COLO829 (cell line): ENCODE measurements around the gene URM1.

Experiments used
- DNase-seq: peaks from one replicate; pipeline ENCODE4 v3.0.0; 2012; ENCODE audit warnings: low spot score

URM1 gene

DNA sequence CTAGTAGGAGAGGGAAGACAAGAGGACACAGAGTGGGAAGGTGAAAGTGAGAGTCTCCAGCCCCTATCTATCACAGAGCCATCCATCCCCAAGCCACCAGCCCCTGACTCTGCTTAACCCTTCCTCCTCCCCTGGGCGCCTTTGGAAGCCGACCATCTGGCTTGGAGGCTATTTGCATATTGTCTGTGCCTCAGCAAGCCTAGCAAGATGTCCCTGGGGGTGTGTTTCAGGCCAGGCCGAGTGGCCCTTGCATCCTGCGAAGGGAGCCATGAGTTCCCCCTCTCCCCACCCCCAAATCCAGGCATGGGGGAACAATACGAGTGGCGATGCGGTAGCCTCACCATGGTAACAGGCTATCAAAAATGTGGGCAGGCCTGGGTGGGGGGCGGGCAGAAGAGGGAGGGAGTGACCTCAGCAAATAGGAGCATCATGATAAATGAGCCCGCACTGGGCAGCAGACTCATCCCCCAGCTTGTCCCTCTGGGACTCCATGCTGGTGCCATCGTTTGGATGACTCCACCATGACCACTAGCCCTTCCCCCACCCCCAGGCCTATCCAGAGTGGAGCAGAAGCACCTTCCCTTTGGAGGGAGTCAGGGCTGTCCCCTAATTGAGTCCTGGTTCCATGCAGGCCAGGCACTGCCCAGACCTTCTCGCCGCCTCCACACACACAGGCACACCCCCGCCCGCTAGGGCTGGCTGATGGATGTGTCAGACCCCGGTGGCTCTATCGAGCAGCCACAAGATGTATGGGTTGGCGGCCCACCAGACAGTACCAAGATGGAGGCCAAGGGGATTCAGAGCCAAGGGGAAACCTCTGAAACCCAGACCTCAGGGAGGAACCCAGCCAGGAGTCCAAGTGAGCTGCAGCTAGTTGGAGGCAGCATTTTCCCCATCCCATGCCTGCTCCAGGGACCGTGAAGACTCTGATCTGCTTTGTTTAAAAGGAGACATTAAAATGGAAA lies 14.6 kb downstream of the URM1 start:
- no peak for DNase-seq

DNA sequence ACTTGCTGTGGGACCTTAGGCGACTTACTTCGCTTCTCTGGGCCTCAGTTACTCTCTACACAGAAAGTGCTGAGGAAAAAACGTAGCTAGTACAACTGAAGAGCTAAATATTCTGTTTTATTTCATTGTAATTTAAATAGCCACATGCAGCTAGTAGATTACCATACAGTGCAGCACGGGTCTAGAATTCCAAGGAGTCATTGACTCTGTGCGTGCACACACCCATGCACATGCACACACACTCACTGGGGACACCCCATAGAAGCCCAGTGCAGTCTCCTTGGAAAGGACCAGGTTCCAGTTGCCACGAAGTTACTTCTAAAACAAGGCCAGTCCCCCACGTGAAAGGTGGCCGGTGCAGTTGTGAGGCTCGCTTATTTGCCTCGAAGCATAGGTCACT lies 17.0 kb downstream of the URM1 start:
- DNase-seq = no peak

DNA sequence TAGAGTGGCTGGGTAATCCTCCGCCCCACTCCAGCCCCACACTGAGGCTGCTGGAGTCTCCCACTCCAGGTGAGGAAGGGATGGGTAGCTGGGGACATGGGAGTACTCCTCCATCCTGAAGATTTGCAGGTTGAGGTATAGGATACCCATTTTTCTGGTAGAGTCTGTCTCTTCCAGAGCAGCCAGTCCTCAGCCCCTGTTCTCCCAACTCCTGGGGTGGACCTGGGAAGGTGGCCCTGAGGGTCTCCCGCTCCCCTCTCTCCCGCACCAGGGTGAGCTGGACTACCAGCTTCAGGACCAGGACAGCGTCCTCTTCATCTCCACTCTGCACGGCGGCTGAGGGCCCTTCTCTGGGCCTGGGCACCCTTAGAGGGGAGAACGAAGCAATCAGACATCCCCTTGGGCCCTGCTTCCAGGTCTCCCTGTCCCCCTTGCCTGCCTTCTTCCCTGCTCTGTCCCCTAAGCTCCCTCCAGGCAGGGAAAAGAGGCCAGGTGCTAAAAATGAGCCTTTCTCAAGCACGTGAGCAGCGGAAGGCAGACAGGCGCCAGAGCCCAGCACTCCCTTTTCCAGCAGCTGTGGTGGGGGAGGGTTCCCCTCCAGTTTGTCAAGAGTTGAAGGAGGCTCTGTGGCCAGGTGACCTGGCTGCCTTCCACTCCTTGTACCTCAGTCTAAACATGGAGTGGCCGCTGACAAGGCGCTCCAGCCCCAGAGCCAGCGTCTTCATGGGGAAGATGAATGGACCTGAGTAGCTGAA lies 18.4 kb downstream of the URM1 start:
- no peak for DNase-seq

DNA sequence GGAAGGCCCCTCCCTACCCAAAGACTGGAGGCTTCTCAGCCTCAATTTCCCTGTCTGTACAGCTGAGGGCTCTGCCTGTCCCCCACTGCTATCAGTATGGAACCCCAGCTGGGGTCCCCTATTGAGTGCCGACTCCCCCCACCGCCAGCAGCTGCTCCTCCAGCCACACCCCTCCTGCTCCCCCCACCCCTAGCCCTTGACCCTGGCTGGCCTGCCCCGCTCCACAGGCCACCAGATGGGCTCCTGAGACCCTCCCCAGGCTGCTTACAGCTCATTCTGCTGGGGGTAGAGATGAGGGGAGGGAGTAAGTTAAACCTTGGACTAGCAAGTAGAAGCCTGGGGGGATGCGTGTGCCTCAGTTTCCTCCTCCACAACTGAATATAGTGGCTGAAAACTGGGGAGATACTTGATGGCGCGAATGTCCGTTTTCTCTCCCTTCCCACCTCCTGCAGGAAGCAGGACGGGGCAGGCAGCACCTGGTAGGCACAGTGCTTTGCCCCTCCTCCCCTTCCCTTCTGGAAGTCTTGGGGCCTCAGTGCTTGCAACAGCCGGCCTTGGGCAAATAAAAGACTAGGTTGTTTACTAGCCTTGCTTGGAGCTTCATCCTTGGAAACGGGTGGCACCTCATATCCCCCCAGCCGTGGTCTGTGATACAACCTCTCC lies 19.1 kb downstream of the URM1 start:
- DNase-seq = no peak

DNA sequence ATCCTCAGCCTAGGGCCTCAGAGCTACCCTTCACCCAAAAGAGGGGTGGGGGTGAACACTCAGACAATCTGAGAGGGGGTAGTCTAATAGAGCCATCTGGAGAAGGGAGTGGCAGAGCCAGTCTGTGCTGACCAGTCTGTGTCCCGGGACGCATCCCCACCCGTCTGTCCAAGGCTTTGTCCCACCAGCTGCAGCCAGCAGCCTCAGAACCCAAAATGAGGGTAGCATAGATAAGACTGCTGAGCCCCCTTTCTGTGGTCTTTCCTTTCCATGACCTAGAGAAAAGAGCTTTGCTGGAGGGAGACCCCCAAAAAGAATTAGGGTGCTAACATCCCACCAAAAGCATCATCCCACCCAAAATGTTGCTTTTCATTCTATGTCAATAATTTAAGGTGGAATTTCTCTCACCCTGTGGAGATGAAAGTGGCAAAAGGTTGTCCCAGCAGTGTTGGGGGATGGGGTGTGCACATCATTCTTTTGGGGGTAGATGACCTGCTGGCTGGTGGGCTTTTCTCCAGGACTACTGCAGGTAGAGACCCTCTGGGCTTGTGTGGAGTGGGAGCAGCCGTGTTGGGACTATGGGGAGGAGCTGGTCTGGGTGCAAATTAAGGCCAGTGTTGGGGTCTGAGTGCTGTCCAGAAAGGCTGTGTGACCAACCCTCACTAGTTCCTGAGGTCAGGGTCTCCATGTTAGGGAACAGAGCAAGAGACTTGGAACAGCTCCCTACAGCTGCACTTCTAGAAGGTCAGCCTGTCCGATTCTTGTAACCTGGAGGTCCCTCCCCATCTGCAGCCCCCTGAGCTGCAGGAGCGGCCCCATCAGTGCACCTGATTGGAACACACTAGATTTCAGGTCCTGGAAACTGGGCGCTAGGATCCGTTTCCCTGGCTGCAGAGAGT lies 19.9 kb downstream of the URM1 start:
- no peak for DNase-seq

DNA sequence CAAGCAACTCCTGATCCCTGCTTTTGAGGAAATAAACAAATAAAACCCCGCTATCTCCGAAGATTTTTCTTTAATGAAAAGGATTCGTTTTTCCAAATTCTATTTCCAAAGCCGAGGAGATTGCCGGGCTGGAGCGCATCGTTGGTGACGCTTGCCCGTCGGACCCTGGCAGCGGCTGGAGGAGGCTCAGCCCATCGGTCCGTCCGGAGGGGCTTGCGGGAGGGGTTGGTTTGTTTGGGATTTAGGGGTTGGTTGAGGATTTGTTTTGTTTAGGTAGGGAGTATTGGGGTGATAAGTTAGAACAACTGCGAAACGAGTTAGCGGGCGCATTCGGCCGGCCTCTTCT lies 20.8 kb downstream of the URM1 start:
- no peak for DNase-seq

DNA sequence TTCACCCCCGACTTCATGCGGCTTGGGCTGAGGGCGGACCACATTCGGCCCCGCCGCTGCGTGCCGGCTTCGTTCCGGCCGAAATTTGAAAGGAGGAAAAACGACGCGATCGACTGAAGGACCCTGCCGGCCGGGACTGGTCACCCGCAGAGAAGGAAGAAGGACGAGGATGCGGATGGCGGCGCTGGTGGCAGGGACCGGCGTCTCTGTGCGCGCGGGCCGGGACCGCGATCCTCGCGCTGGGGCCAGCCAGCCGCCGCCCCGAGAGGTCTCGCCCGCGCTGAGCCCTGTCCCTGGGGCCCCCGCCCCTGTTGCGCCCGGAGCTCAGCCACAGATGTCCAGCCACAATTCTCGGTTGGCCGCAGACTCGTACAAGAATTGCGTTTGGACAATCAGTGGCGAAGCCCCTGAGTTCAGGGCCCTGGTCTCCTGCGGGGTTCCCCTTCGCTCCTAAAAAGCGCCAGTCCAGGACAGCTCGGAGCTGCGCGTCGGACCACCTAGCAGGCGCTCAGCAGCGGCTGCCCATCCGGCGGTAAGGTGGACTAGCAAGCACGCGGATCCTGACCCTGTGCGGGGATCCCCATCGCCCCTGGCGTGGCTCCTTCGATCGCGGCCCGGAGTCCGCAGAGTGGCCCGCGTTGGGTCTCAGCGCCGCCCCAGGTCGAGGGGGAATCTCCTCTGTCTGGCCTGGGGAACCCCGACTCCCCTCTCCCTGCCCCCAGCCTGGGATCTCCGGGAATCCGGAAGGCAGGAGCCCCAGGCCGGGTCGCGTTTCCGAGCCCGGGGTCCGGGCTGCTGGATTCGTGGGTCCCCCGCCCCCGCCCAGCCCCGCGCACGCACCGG lies 21.3 kb downstream of the URM1 start:
- no peak for DNase-seq

DNA sequence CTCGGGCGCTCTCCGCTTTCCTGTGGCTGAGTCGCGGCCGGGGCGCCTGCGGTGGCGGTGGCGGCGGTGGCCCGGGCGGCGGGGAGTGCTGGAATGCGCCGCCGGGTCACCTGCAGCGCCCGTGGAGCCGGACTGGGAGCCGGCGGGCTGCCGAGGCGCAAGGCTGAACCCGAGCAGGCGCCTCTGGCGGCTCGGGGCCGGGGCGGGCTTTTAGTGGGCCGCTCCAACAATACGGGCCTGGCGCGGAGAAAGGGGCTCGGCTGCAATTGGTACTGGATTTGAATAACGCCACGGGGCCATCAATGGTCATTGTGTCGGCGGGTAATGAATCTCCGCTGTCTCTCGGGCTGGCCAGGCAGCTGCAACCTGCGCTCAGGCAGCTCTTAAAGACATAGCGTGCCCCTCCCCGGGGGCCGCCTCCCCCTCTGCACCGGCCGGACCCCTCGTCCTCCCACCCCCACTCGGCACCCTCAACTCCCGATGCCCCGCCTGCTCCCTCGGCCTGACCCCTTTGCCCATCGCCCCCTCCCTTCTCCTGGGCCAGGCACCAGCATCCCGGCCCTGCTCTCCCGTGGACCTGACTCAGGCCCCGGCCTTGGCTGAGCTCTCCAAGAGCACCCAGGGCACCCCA lies 22.1 kb downstream of the URM1 start:
- no peak for DNase-seq

DNA sequence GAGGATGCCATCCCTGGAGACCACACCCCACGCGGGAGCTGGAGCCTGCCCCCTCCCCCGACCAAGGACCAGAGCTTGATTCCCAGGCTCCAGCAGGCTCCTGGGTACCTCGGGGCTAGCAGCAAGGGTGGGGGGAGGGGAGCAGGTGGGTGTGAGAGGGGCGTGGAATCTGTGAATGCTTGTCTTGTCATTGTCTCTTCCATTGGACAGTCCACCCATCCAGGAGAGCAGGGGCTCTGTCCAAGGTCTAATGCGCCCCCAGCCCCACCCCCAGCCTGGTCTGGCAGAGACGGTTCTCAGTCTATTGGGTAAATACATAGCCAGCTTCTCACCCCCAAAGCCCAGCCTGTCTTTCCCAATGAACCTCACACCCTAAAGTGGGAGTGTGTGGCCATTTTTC lies 22.8 kb downstream of the URM1 start:
- DNase-seq = no peak

DNA sequence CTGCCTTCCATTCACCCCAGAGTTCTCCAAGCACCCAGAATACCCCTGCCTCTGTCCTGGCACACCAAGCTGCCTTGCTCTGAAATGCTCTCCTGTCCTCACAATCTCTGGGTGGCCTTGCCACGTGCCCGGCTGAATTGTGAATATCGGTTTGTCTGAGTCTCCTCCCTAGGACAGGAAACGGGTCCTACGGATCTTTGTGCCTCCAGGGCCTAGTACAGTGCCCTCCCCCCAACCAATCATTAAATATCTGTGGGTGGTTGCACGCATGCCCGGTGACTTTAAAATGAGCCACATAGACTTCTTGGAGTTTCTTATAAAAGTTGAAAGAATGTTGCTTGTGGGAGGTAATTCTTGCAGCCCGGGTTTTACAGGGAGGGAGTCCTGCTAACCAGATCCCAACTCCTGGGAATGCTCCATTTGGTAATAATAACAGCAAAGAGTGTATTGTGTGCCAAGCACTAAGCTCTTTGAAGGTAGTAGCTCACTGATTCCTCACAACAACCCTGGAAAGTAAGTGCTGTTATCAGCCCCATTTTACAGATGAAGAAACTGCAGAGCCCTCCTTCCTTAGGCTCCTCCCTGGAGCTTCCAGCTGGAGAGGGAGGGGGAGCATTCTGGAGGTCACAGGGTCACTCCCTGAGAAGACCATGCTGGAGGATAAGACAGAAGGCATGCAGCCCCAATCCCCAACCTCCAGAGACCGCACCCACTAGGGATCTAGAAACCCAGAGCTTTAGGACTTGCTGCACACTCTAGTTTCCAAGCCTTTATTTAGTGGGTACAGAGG lies 23.4 kb downstream of the URM1 start:
- DNase-seq = peak; percentile 56

DNA sequence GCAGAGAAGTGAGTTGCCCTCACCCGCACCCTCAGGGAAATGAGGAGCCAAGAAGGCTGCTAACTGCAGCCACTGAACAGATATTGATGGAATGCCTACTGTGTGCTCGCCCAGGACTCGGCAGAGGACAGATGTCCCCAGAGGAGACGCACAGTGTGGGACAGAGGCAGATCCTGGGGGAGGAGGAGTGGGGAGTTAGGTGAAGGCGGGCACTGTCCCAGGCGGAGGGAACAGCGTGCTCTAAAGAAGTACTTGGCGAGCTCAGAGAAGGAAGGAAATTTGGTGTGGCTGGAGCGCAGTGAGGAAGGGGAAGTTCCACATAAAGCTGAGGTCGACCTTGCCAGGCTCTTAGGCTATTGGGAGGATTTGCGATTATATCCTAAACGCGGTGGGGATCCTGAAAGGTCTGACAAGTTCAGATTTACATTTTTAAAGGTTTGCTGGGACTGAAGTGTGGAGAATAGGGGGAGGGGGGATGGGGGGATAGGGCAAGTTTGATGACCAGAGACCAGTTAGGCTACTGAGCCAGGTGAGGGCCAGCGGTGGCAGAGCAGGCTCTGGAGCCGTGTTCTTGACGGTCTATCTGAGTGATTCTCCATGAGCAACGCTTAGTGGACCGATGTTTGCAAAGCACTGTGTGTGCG lies 25.9 kb downstream of the URM1 start:
- DNase-seq = no peak

DNA sequence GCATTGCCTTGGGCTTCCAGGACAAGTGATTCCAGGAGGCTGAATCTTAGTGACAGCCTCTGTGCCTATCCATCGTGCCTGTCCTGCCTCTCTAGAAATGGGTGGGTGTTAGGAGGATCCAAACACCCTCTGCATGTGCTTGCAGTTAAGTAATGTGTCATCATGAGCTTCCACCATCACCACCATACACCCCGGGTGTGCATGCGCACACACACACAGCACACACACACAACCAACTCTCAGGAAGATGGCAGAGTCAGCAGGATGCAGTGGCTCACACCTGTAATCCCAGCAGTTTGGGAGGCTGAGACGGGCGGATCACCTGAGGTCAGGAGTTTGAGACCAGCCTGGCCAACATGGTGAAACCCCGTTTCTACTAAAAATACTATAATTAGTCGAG lies 26.7 kb downstream of the URM1 start:
- no peak for DNase-seq

DNA sequence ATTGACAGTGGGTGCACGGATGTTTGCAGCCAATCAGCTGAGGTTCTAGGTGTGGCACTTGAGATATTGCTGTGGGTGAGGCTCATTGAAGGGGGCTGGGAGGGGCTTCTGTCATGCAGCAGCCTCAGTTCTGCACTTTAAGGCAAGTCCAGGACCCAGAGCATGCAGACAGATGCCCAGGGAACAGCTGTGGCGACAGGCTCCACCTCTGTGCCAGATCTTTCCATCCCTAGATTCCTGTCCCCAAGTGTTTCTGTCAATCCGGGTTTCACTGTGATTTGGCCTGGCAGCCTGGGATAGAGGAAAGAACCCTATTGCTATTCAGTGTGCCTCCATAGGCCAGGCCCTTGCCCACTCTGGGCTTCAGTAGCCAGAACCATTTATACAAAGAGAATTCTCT lies 28.7 kb downstream of the URM1 start:
- DNase-seq = no peak

DNA sequence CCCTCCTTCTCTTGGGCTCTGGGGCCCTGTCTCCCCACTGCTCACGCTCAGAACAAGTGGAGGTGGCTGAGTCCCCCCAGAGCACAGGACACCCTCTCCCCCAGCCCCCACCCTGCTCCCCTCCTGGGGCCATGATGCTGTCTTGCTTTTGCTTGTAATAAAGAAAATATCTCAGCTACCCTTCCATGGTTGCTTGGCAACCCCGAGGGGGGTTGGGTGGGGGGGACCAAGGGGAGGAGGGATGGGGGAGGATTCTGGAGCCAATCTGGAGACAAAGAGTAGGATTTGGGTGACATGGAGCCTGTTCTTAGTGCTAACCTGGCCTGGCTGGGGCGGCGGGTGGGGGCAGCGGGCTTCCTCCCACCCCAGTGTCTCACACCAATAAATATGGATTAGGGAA lies 33.4 kb downstream of the URM1 start:
- no peak for DNase-seq

DNA sequence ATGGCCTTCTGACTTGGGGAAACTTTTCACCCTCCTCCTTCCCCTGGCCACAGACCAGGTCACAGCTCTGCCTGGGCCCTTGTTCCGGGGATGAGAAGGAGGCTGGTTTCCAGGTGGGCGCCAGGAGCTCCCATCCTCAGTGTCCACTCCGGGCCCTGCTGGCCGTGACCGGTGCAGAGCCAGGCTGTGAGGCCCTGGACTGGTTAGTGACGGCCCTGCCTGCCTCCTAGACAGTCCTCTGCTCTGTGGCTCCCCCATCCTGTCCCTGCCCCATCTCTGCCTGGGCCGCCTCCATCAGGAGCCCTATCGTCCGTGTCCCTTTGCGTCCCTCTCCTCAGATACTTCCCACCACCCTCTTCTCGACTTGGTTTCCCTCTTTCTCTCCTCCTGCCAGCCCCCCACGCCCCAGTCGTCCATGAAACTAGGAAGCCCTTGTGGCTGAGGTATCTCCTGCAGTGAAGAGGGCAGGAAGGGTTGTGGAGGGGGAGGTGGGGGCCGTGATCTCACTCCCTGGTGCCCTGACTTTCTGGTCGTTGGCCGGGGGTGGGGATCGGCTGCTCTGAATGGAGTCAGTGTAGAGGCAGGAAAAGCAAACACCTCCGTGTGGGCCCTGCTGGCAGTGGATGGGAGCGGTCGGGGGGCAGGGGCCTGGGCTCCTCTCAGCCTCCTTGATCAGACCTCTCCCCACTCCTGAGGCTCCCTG lies 34.1 kb downstream of the URM1 start:
- DNase-seq = no peak

DNA sequence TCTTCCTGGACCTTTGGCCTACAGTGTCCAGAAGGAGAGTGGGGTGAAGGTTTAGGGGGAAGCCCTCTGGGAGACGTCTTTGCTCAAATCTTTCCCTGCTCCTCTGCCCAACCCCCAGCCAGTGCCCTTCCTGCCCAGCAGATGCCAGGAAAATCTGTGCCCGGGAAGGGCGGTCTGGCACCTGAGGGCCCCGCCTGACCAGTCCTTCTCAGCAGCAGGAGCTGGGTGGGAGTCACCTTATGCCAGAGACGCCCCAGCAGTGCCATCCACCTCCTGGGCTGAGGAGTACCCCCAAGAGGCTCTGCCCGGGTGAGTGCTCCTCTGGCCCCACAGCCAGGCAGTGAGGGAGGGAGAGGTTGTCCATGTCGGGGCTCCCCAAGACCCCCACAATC lies 34.6 kb downstream of the URM1 start:
- DNase-seq = no peak

DNA sequence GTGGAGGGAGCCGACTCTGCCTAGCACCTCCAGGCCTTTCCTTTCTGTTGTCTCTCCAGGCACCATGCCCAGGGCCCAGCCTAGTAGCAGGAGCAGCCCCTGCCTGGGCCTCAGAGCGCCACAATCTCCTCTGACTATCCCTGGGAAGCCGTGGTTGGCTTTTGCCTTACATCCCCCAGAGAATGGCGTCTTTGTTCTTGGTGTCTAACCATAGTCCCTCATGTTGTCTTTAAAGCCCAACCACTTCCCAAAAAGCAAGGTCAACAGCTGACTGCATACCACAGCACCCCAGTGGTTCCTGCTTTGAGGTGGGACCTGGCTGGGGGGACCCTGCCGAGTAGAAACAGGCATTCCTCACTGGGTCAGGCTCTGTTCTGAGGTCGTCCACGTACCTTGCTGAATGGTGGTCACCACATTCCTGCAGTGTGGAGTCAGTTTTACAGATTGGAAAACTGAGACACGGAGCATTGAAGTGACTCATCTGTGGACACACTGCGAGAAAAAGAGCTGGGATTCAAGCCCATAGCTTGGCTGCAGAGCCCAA lies 35.7 kb downstream of the URM1 start:
- DNase-seq = peak; percentile 75

DNA sequence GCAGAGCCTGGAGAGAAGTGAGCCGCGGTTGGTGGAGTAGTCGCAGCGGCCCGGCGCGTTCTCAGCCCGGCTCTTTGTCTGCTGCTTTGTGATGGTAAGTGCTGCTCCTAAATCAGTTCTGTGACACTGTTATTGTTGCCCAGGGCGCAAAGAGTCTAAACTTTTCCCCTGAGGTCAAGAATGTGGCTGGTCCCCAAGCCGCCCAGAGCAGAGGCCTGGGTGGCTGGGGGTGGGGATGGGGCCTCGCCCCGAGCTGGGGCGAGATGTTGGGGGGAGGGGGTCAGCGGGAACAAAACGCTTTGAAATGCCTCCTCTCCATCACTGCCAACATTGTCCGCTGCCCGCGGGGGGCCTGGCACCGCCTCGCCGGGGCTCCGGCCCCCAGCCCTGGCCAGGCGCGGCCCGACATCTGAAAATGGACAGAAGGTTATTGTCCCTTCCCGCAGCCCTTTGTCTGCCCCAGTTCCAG lies 37.8 kb downstream of the URM1 start:
- no peak for DNase-seq
